Measurements from ENCODE around the gene INTU.

DNA sequence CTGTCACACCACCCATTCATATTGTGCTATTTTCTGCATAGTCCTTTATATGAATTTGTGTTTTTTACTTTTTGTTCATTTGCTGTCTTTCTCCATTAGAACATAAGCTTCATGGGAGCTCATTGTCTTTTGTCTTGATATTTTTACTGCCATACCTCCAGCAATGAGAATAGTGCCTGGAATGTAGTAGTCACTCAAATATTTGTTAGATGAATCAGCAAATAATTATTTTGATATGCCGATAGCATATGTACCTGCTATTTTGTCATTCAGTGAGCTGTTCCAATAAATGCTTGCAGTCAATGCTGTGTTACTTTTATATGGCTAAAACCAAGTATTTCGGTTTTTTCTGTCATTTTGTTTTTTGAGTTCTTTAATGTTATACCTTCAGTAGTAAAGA lies 53.9 kb downstream of the INTU start:
- TF ChIP-seq, protein P1, sequence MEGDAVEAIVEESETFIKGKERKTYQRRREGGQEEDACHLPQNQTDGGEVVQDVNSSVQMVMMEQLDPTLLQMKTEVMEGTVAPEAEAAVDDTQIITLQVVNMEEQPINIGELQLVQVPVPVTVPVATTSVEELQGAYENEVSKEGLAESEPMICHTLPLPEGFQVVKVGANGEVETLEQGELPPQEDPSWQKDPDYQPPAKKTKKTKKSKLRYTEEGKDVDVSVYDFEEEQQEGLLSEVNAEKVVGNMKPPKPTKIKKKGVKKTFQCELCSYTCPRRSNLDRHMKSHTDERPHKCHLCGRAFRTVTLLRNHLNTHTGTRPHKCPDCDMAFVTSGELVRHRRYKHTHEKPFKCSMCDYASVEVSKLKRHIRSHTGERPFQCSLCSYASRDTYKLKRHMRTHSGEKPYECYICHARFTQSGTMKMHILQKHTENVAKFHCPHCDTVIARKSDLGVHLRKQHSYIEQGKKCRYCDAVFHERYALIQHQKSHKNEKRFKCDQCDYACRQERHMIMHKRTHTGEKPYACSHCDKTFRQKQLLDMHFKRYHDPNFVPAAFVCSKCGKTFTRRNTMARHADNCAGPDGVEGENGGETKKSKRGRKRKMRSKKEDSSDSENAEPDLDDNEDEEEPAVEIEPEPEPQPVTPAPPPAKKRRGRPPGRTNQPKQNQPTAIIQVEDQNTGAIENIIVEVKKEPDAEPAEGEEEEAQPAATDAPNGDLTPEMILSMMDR (IDR thresholded peaks at IDR 0.05), result no peak
- no peak for TF ChIP-seq POLR2A (IDR thresholded peaks at IDR 0.05)
- no peak for TF ChIP-seq EP300 (IDR thresholded peaks at IDR 0.05)

All from tibial nerve (tissue), 4 donors.